ENCODE data around the gene LTC4S.

- TF ChIP-seq CTCF (IDR thresholded peaks at IDR 0.05), result no peak
- TF ChIP-seq POLR2A (IDR thresholded peaks at IDR 0.05), result no peak
These were observed 10.1 kb downstream of the LTC4S start for GRCh38 chr5:179803651-179804554.
